H9 (cell line): Measurements from ENCODE around the gene TENM3. TPM values are rescaled to one million over a fixed set of nuclear protein-coding genes. Genes with fewer than 3 reads are reported as not detected.

ENCODE experiments used
- DNase-seq: peaks from one replicate; pipeline ENCODE4 v3.0.0-alpha.2; 2017
- H2AFZ ChIP-seq: one replicate; pipeline ENCODE4 v1.6.1; 2013; ENCODE audit warnings: mild to moderate bottlenecking, low read length, control low read depth, moderate library complexity
- H2AK5ac ChIP-seq: 2 replicates; pipeline ENCODE4 v1.6.1; 2013; ENCODE audit warnings: low read length, control low read depth, mixed read lengths; ENCODE audit not compliant: insufficient read length
- H2BK120ac ChIP-seq: one replicate; pipeline ENCODE4 v1.6.1; 2013; ENCODE audit warnings: low read depth, mild to moderate bottlenecking, low read length, control low read depth, inconsistent platforms; ENCODE audit not compliant: poor library complexity, severe bottlenecking
- H2BK12ac ChIP-seq: 2 replicates; pipeline ENCODE4 v1.6.1; 2013; ENCODE audit warnings: low read length, control low read depth, mixed read lengths, low read depth; ENCODE audit not compliant: insufficient read length
- H2BK15ac ChIP-seq: 2 replicates; pipeline ENCODE4 v1.6.1; 2013; ENCODE audit warnings: low read depth, low read length, control low read depth
- H2BK20ac ChIP-seq: one replicate; pipeline ENCODE4 v1.6.1; 2013; ENCODE audit warnings: low read depth, mild to moderate bottlenecking, low read length, control low read depth, inconsistent platforms; ENCODE audit not compliant: poor library complexity, severe bottlenecking
- H2BK5ac ChIP-seq: 2 replicates; pipeline ENCODE4 v1.6.1; 2013; ENCODE audit warnings: low read length, control low read depth, mixed read lengths; ENCODE audit not compliant: insufficient read length
- H3K14ac ChIP-seq: 2 replicates; pipeline ENCODE4 v1.6.1; 2013; ENCODE audit warnings: low read length, control low read depth; ENCODE audit not compliant: insufficient read depth
- H3K18ac ChIP-seq: 2 replicates; pipeline ENCODE4 v1.6.1; 2013; ENCODE audit warnings: low read depth, mild to moderate bottlenecking, mixed read lengths, low read length, control low read depth; ENCODE audit not compliant: insufficient read length
- H3K23ac ChIP-seq: 2 replicates; pipeline ENCODE4 v1.6.1; 2013; ENCODE audit warnings: low read length, control low read depth, mixed read lengths, low read depth; ENCODE audit not compliant: insufficient read length
- H3K23me2 ChIP-seq: 2 replicates; pipeline ENCODE4 v1.6.1; 2013; ENCODE audit warnings: low read depth, mild to moderate bottlenecking, mixed read lengths, low read length, control low read depth; ENCODE audit not compliant: insufficient read length, poor library complexity, severe bottlenecking
- H3K27ac ChIP-seq: 2 replicates; pipeline ENCODE4 v1.5.1; 2013; ENCODE audit warnings: low read length, control low read depth, mixed read lengths, low read depth; ENCODE audit not compliant: insufficient read length
- H3K27me3 ChIP-seq: 2 replicates; pipeline ENCODE4 v1.6.1; 2013; ENCODE audit warnings: low read length, control low read depth, inconsistent platforms; ENCODE audit not compliant: insufficient read depth
- H3K4ac ChIP-seq: 2 replicates; pipeline ENCODE4 v1.6.1; 2013; ENCODE audit warnings: low read depth, mild to moderate bottlenecking, control low read depth, inconsistent platforms, low read length, moderate library complexity
- H3K4me1 ChIP-seq: 2 replicates; pipeline ENCODE4 v1.6.1; 2013; ENCODE audit warnings: low read length, control low read depth, inconsistent platforms; ENCODE audit not compliant: insufficient read depth
- H3K4me2 ChIP-seq: 2 replicates; pipeline ENCODE4 v1.6.1; 2013; ENCODE audit warnings: low read length, control low read depth, mixed read lengths; ENCODE audit not compliant: insufficient read length, insufficient read depth
- H3K56ac ChIP-seq: 2 replicates; pipeline ENCODE4 v1.6.1; 2013; ENCODE audit warnings: low read depth, mild to moderate bottlenecking, mixed read lengths, low read length, control low read depth; ENCODE audit not compliant: insufficient read length
- H3K79me1 ChIP-seq: 2 replicates; pipeline ENCODE4 v1.6.1; 2013; ENCODE audit warnings: low read depth, mild to moderate bottlenecking, moderate library complexity, low read length, control low read depth, inconsistent platforms; ENCODE audit not compliant: insufficient read depth, poor library complexity, severe bottlenecking
- H3K79me2 ChIP-seq: 2 replicates; pipeline ENCODE4 v1.6.1; 2013; ENCODE audit warnings: low read length, control low read depth, inconsistent platforms; ENCODE audit not compliant: insufficient read depth
- H3K9ac ChIP-seq: 2 replicates; pipeline ENCODE4 v1.6.1; 2013; ENCODE audit warnings: low read length, control low read depth, mixed read lengths; ENCODE audit not compliant: insufficient read length; ENCODE audit errors: extremely low read depth
- H3K9me3 ChIP-seq: one replicate; pipeline ENCODE4 v1.6.1; 2013; ENCODE audit warnings: low read depth, low read length, inconsistent platforms; ENCODE audit not compliant: control insufficient read depth
- H3T11ph ChIP-seq: one replicate; pipeline ENCODE4 v1.6.1; 2013; ENCODE audit warnings: mild to moderate bottlenecking, low read length, control low read depth, inconsistent platforms
- H4K20me1 ChIP-seq: one replicate; pipeline ENCODE4 v1.6.1; 2013; ENCODE audit not compliant: control insufficient read depth, insufficient read length, insufficient read depth
- H4K5ac ChIP-seq: 2 replicates; pipeline ENCODE4 v1.6.1; 2013; ENCODE audit warnings: low read depth, mild to moderate bottlenecking, mixed read lengths, low read length, control low read depth; ENCODE audit not compliant: insufficient read length
- H4K8ac ChIP-seq: replicated peaks from 2 replicates; pipeline ENCODE4 v1.6.1; 2013; ENCODE audit warnings: low read length, control low read depth, mixed read lengths, low read depth; ENCODE audit not compliant: insufficient read length
- H4K91ac ChIP-seq: 2 replicates; pipeline ENCODE4 v1.6.1; 2013; ENCODE audit warnings: low read depth, mild to moderate bottlenecking, moderate library complexity, mixed read lengths, low read length, control low read depth; ENCODE audit not compliant: insufficient read length
- H3K27ac Mint-ChIP-seq, 3 experiments: 2 replicates in 2 of 3; 3 replicates in 1 of 3; pipeline ENCODE4 v1.8.0; 2020 to 2021; ENCODE audit warnings: mixed read lengths in 3 of 3, mild to moderate bottlenecking in 1 of 3, moderate library complexity in 1 of 3
- H3K27me3 Mint-ChIP-seq: 2 replicates; pipeline ENCODE4 v1.8.0; 2021; ENCODE audit warnings: low read depth, mild to moderate bottlenecking, moderate library complexity, mixed read lengths
- H3K36me3 Mint-ChIP-seq, 3 experiments: 2 replicates in 2 of 3; 3 replicates in 1 of 3; pipeline ENCODE4 v1.8.0; 2020 to 2021; ENCODE audit warnings: low read depth in 3 of 3, mixed read lengths in 3 of 3; ENCODE audit not compliant: insufficient read depth in 1 of 3
- H3K4me1 Mint-ChIP-seq, 2 experiments: 2 replicates each; pipeline ENCODE4 v1.8.0; 2020; ENCODE audit warnings: mixed read lengths in 2 of 2
- H3K4me3 Mint-ChIP-seq, 2 experiments: 2 replicates in 1 of 2; 3 replicates in 1 of 2; pipeline ENCODE4 v1.8.0; 2020 to 2021; ENCODE audit warnings: mild to moderate bottlenecking in 2 of 2, mixed read lengths in 2 of 2, moderate library complexity in 1 of 2
- H3K9me3 Mint-ChIP-seq, 2 experiments: 2 replicates in 1 of 2; 3 replicates in 1 of 2; pipeline ENCODE4 v1.8.0; 2020; ENCODE audit warnings: mild to moderate bottlenecking in 2 of 2, mixed read lengths in 2 of 2, moderate library complexity in 1 of 2
- WGBS: extraction: QIAGEN DNeasy Blood & Tissue Kit; methylation state at CpG from one replicate; pipeline ENCODE4 v1.1.7; 2013; ENCODE audit warnings: missing lambda C conversion rate, low lambda C conversion rate, mixed read lengths; ENCODE audit not compliant: insufficient read length; ENCODE audit errors: extremely low coverage; 5-methylcytosine and 5-hydroxymethylcytosine counted together
- total RNA-seq: library from RNA; stranded (reverse); gene quantifications from 2 replicates; pipeline ENCODE4 v1.2.1, GENCODE V29; 2021
- TF ChIP-seq, protein P1 (sequence below): fragments of 200-600 bp; sonication (generic); conservative IDR thresholded peaks from 3 replicates; pipeline ENCODE4 v1.8.0; 2021; ENCODE audit warnings: antibody characterized with exemption, mild to moderate bottlenecking

TENM3 gene
- total RNA-seq, 1 experiment from 2014 or later: 49.6 TPM

GRCh38 chr4:182478475-182478874 lies 235.3 kb downstream of the TENM3 start:
- Histone ChIP-seq H2BK5ac (no peak overlapping the region), H2BK20ac (no peak overlapping the region), H3K23ac (no peak overlapping the region), H2AFZ (no peak overlapping the region), H3K9ac (no peak overlapping the region), H3T11ph (no peak overlapping the region), H4K20me1 (no peaks in the 10 kb centered on the region), H3K18ac (no peak overlapping the region), H3K56ac (no peak overlapping the region), H3K27ac (no peak overlapping the region), H2BK15ac (no peak overlapping the region), H3K23me2 (no peaks in the 10 kb centered on the region), H3K9me3 (no peaks in the 10 kb centered on the region), H4K91ac (no peak overlapping the region), H2AK5ac (no peak overlapping the region), H3K4ac (no peak overlapping the region), H3K4me1 (no peaks in the 10 kb centered on the region), H3K79me2 (peaks cover 3% of the 10 kb centered on the region; the same call in 1 of the 2 replicates), H2BK12ac (no peak overlapping the region), H2BK120ac (no peak overlapping the region), H4K5ac (no peak overlapping the region), H3K14ac (no peak overlapping the region), H3K4me2 (no peak overlapping the region), H3K79me1 (no peaks in the 10 kb centered on the region), H4K8ac (no peak overlapping the region), H3K27me3 (no peaks in the 10 kb centered on the region)
- WGBS: no CpG with 5 or more reads among the region's 1 CpG
- TF ChIP-seq, protein P1, sequence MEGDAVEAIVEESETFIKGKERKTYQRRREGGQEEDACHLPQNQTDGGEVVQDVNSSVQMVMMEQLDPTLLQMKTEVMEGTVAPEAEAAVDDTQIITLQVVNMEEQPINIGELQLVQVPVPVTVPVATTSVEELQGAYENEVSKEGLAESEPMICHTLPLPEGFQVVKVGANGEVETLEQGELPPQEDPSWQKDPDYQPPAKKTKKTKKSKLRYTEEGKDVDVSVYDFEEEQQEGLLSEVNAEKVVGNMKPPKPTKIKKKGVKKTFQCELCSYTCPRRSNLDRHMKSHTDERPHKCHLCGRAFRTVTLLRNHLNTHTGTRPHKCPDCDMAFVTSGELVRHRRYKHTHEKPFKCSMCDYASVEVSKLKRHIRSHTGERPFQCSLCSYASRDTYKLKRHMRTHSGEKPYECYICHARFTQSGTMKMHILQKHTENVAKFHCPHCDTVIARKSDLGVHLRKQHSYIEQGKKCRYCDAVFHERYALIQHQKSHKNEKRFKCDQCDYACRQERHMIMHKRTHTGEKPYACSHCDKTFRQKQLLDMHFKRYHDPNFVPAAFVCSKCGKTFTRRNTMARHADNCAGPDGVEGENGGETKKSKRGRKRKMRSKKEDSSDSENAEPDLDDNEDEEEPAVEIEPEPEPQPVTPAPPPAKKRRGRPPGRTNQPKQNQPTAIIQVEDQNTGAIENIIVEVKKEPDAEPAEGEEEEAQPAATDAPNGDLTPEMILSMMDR: peak; percentile 85
- DNase-seq: no peak
- Mint-ChIP-seq H3K9me3 (no peaks in the 10 kb centered on the region), H3K4me1 (peaks cover 3 to 8% of the 10 kb centered on the region in 2 experiments; a peak in 3 of 4 replicates), H3K27me3 (no peaks in the 10 kb centered on the region), H3K27ac (no peak overlapping the region), H3K4me3 (no peak overlapping the region), H3K36me3 (peaks cover 0 to 3% (median 0%) of the 10 kb centered on the region in 3 experiments; a peak in 2 of 7 replicates)
